Activated CD4-positive, alpha-beta memory T cell treated with anti-CD3 and anti-CD28 coated beads for 36 hours (primary cell): Measurements from ENCODE around the gene CCNJL. TPM values are rescaled to one million over a fixed set of nuclear protein-coding genes. Genes with fewer than 3 reads are reported as not detected.

Experiments used
- CTCF ChIA-PET: fragments of 350-600 bp; sonication (Branson Sonifier 250); formaldehyde crosslinking; loops from one replicate; lab custom pipeline; 2021; ENCODE audit warnings: antibody characterized with exemption, inconsistent platforms; lab: Charles Lee
- POLR2A ChIA-PET: fragments of 350-600 bp; sonication (Branson Sonifier 250); formaldehyde crosslinking; loops from one replicate; lab custom pipeline; 2021; ENCODE audit warnings: antibody characterized with exemption; lab: Charles Lee
- DNase-seq: peaks from one replicate; pipeline ENCODE4 v3.0.0-alpha.2; 2020
- H3K27ac Mint-ChIP-seq: one replicate; pipeline ENCODE4 v1.8.0; 2021; ENCODE audit warnings: mixed read lengths
- H3K27me3 Mint-ChIP-seq: one replicate; pipeline ENCODE4 v1.8.0; 2021; ENCODE audit warnings: mixed read lengths
- H3K36me3 Mint-ChIP-seq: one replicate; pipeline ENCODE4 v1.8.0; 2021; ENCODE audit warnings: mixed read lengths
- H3K4me1 Mint-ChIP-seq: one replicate; pipeline ENCODE4 v1.8.0; 2021; ENCODE audit warnings: low read depth, mixed read lengths
- H3K4me3 Mint-ChIP-seq: one replicate; pipeline ENCODE4 v1.8.0; 2021; ENCODE audit warnings: mild to moderate bottlenecking, mixed read lengths
- H3K9me3 Mint-ChIP-seq: one replicate; pipeline ENCODE4 v1.8.0; 2021; ENCODE audit warnings: mixed read lengths
- intact Hi-C: fragments of 100-400 bp; cut with micrococcal nuclease; formaldehyde crosslinking; loops from one replicate; pipeline ENCODE4 v1.15.1; 2023
- total RNA-seq, 2 experiments: library from RNA; stranded (reverse); gene quantifications; one replicate each; pipeline ENCODE4 v1.2.3, GENCODE V29; 2021

The CCNJL gene
- total RNA-seq, 2 experiments from 2014 or later, result not detected

- Mint-ChIP-seq H3K4me1 (peaks cover 3% of the 10 kb centered on the region), H3K9me3 (no peaks in the 10 kb centered on the region), H3K27ac (no peak overlapping the region), H3K36me3 (no peaks in the 10 kb centered on the region), H3K27me3 (peaks cover 1% of the 10 kb centered on the region), H3K4me3 (no peak overlapping the region)
- ChIA-PET CTCF (no interaction called here), POLR2A (no interaction called here)
- intact Hi-C loops, result no loop called here
- no peak for DNase-seq
Observed at GRCh38 chr5:160268121-160268520, 44.2 kb downstream of the CCNJL start.

- CTCF ChIA-PET, result interaction anchor here (1.2 kb wide), 1 partner anchor 79 kb away, joined by 3 read pairs; no protein-coding TSS in a partner anchor
- H3K36me3 Mint-ChIP-seq, result no peaks in the 10 kb centered on the region
- no peaks in the 10 kb centered on the region for H3K9me3 Mint-ChIP-seq
- POLR2A ChIA-PET, result no interaction called here
- DNase-seq, result no peak
- H3K4me3 Mint-ChIP-seq, result no peak overlapping the region
- H3K27ac Mint-ChIP-seq, result no peak overlapping the region
- peaks cover 3% of the 10 kb centered on the region for H3K4me1 Mint-ChIP-seq
- peaks cover 1% of the 10 kb centered on the region for H3K27me3 Mint-ChIP-seq
- intact Hi-C loops, result no loop called here
Observed at GRCh38 chr5:160266752-160267345, 45.5 kb downstream of the CCNJL start.

GRCh38 chr5:160266044-160266443 is 46.3 kb downstream of the CCNJL start:
- no peak overlapping the region for H3K4me3 Mint-ChIP-seq
- ChIA-PET CTCF (no interaction called here), POLR2A (no interaction called here)
- H3K36me3 Mint-ChIP-seq, result no peaks in the 10 kb centered on the region
- peaks cover 7% of the 10 kb centered on the region for H3K27me3 Mint-ChIP-seq
- no peaks in the 10 kb centered on the region for H3K4me1 Mint-ChIP-seq
- H3K27ac Mint-ChIP-seq, result no peak overlapping the region
- no peaks in the 10 kb centered on the region for H3K9me3 Mint-ChIP-seq
- DNase-seq, result no peak
- intact Hi-C loops, result no loop called here

GRCh38 chr5:160263326-160263855 is 49.0 kb downstream of the CCNJL start:
- DNase-seq, result no peak
- ChIA-PET POLR2A (no interaction called here), CTCF (no interaction called here)
- Mint-ChIP-seq H3K27ac (no peak overlapping the region), H3K27me3 (peaks cover 7% of the 10 kb centered on the region), H3K4me3 (no peak overlapping the region), H3K9me3 (no peaks in the 10 kb centered on the region), H3K36me3 (no peaks in the 10 kb centered on the region), H3K4me1 (no peaks in the 10 kb centered on the region)
- intact Hi-C loops, result no loop called here

- Mint-ChIP-seq H3K9me3 (no peaks in the 10 kb centered on the region), H3K36me3 (no peaks in the 10 kb centered on the region), H3K27me3 (peaks cover 7% of the 10 kb centered on the region), H3K4me3 (no peak overlapping the region), H3K27ac (no peak overlapping the region), H3K4me1 (no peaks in the 10 kb centered on the region)
- POLR2A ChIA-PET, result no interaction called here
- no peak for DNase-seq
- intact Hi-C loops, result no loop called here
- CTCF ChIA-PET, result no interaction called here
Observed at GRCh38 chr5:160262151-160263074, 50.0 kb downstream of the CCNJL start.

GRCh38 chr5:160260881-160261815 is 51.2 kb downstream of the CCNJL start:
- Mint-ChIP-seq H3K27me3 (peaks cover 7% of the 10 kb centered on the region), H3K4me1 (no peaks in the 10 kb centered on the region), H3K27ac (no peak overlapping the region), H3K36me3 (no peaks in the 10 kb centered on the region), H3K9me3 (no peaks in the 10 kb centered on the region), H3K4me3 (no peak overlapping the region)
- ChIA-PET POLR2A (no interaction called here), CTCF (no interaction called here)
- DNase-seq, result no peak
- intact Hi-C loops, result no loop called here

- no peaks in the 10 kb centered on the region for H3K9me3 Mint-ChIP-seq
- ChIA-PET CTCF (no interaction called here), POLR2A (no interaction called here)
- H3K36me3 Mint-ChIP-seq, result no peaks in the 10 kb centered on the region
- intact Hi-C loops, result no loop called here
- H3K27me3 Mint-ChIP-seq, result peaks cover 7% of the 10 kb centered on the region
- no peak overlapping the region for H3K4me3 Mint-ChIP-seq
- DNase-seq, result no peak
- no peak overlapping the region for H3K27ac Mint-ChIP-seq
- H3K4me1 Mint-ChIP-seq, result no peaks in the 10 kb centered on the region
Observed at GRCh38 chr5:160260006-160260775, 52.2 kb downstream of the CCNJL start.

- H3K27me3 Mint-ChIP-seq, result peaks cover 7% of the 10 kb centered on the region
- no peaks in the 10 kb centered on the region for H3K4me1 Mint-ChIP-seq
- CTCF ChIA-PET, result no interaction called here
Observed at GRCh38 chr5:160259341-160259740, 53.0 kb downstream of the CCNJL start.

GRCh38 chr5:160254706-160255105 is 57.7 kb downstream of the CCNJL start:
- intact Hi-C loops, result no loop called here
- Mint-ChIP-seq H3K4me3 (no peak overlapping the region), H3K36me3 (no peaks in the 10 kb centered on the region), H3K4me1 (no peaks in the 10 kb centered on the region), H3K9me3 (no peaks in the 10 kb centered on the region), H3K27ac (no peak overlapping the region), H3K27me3 (no peaks in the 10 kb centered on the region)
- POLR2A ChIA-PET, result no interaction called here
- CTCF ChIA-PET, result no interaction called here
- DNase-seq, result no peak

More at GRCh38 chr5:160259341-160259740, 53.0 kb downstream of the CCNJL start:
- intact Hi-C loops, result no loop called here
- H3K36me3 Mint-ChIP-seq, result no peaks in the 10 kb centered on the region
- no peak overlapping the region for H3K27ac Mint-ChIP-seq
- no peaks in the 10 kb centered on the region for H3K9me3 Mint-ChIP-seq
- no peak overlapping the region for H3K4me3 Mint-ChIP-seq
- DNase-seq, result no peak
- POLR2A ChIA-PET, result no interaction called here

GRCh38 chr5:160253441-160253840 is 58.9 kb downstream of the CCNJL start:
- H3K27me3 Mint-ChIP-seq, result no peaks in the 10 kb centered on the region
- no peak overlapping the region for H3K27ac Mint-ChIP-seq
- ChIA-PET CTCF (no interaction called here), POLR2A (no interaction called here)
- H3K4me3 Mint-ChIP-seq, result no peak overlapping the region
- no peaks in the 10 kb centered on the region for H3K36me3 Mint-ChIP-seq
- intact Hi-C loops, result no loop called here
- no peaks in the 10 kb centered on the region for H3K9me3 Mint-ChIP-seq
- DNase-seq, result no peak
- H3K4me1 Mint-ChIP-seq, result no peaks in the 10 kb centered on the region

- Mint-ChIP-seq H3K27me3 (no peaks in the 10 kb centered on the region), H3K4me1 (no peaks in the 10 kb centered on the region), H3K4me3 (no peak overlapping the region), H3K9me3 (no peaks in the 10 kb centered on the region), H3K27ac (no peak overlapping the region), H3K36me3 (no peaks in the 10 kb centered on the region)
- ChIA-PET POLR2A (no interaction called here), CTCF (no interaction called here)
- DNase-seq, result no peak
- intact Hi-C loops, result no loop called here
Observed at GRCh38 chr5:160252916-160253315, 59.4 kb downstream of the CCNJL start.
